HG02798 (cell line): ENCODE measurements around the gene PLEKHB2.
A peak's percentile ranks its signal among the peaks of the same experiment; 100 is the strongest.
"Not testable (repeated sequence)": the region's sequence is repeated elsewhere in the genome, so short reads cannot be mapped to it uniquely, and the experiment has no call there.

ENCODE experiments used
- ATAC-seq: cut with Tn5 transposase; IDR thresholded peaks from one replicate; pipeline ENCODE4 v1.9.1; 2021; ENCODE audit warnings: mild to moderate bottlenecking; ENCODE audit not compliant: unreplicated experiment, poor library complexity

The PLEKHB2 gene, protein sequence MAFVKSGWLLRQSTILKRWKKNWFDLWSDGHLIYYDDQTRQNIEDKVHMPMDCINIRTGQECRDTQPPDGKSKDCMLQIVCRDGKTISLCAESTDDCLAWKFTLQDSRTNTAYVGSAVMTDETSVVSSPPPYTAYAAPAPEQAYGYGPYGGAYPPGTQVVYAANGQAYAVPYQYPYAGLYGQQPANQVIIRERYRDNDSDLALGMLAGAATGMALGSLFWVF

DNA sequence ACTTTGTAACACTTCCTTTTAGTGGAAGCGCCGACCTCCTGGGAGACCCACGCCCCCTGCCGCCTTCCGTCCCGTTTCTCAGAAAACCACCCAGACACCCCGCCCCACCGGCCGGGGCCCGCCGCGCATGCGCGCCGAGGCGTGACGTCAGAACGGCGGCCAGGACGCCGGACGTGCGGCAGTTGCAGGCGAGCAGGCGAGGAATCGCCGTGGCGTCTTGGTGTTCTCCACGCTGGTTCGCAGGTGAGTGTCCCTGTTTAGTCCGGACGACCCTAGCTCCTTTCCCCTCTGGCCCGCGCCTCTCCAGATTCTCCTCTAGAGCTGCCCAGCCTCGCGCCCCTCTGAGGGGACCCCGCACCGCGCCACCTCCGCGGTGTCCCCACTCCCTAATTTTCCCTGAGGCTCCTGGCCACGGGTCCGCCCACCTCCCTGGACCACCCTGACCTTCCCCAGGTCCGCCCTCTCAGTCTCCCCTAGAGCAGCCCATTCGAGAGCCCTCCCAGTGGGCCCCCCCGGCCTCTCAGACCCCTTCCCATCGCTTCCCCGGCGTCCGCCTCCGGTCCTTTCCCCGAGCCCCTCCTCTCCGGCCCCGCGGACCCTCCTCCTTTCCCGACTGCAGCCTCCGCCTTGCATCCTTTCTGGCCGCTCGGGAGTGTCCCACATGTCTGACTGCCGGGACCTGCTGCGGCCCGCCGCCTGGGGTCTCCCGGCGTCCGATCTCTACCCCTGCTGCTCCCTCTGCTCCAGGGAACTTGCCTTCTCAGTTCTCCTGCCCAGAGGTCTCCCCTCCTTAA is at the start of gene PLEKHB2:
PLEKHB2 (plus strand) TSS at position 181 of the 794 bp plus-strand sequence. CDS start 15,606 bp downstream, outside the sequence.
- peak; percentile 89 for ATAC-seq

DNA sequence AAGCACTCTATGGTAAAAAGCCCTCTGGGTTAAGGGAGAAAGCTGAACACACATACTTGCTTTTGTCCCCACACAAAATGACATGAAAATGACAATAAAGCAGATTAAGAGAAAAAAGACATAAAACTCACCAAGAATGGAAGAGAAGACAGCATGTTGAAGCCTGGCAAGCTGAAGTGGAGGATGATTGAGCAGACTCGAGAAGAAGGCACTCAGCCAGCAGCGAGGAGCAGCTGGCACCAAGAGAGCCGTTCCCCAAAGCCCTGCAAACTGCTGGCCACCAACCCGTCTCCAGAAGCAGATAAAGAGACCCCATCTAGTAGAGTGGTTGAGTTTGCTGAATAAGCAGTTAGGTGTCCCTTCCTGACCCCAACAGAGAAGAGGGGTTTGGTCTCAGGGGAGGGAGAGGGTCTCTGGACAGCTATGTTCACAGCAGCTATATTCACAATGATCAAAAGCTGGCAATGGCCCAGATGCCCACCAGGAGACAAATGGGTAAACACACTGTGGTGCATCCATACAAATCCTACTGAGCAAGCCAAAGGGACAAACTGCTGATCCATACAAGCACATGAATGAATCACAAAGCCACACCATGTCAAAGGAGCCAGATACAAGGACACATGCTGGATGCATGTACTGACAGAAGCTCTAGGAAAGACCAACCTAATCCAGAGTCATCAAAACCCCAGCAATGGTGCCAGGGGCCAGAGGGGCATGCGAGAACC is 48.8 kb upstream of the PLEKHB2 start:
- ATAC-seq, result no peak

DNA sequence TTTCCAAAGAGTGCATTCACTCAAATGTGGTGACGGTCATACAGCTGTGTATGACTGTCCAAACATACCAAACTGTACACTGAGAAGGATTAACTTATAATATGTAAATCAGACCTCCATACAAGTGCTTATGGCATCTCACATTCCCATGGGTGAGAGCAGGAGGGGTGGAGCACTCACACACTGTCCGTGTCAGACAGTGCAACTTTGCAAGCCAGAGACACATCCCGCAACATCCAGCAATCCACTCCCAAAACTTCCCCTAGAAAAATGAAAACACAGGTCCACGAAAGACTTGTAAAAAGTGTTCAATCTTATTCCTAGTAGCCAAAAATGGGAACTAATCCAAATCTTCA is 48.2 kb upstream of the PLEKHB2 start:
- ATAC-seq, result no peak

DNA sequence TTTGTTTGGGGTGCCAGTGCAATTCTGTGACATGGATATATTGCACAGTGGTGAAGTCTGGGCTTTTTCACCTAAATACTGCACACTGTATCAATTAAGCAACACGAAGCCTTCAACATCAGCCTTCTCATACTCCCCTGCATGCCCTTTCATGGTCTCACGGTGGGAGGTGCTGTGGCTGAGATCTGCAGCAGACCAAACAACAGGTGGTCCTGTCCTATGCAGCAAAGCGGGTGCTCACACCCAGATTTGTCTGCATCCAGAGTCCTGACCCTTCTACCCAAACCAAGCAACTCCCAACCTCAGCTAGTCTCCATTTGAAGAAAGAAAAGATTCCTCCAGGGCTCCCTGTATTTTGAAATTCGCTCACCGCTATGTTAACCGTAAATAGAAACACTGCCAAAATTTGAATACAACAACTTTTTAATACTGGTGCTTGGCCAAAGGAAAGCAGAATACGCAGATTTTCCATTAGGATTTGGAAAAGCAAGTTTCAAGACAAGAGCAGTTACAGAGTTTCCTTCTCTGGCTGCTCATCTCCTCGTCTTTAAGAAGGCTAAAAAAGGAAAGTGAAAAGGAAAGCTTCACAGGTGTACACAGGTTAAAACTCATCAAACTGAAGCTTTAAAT is 46.8 kb upstream of the PLEKHB2 start:
- no peak for ATAC-seq

DNA sequence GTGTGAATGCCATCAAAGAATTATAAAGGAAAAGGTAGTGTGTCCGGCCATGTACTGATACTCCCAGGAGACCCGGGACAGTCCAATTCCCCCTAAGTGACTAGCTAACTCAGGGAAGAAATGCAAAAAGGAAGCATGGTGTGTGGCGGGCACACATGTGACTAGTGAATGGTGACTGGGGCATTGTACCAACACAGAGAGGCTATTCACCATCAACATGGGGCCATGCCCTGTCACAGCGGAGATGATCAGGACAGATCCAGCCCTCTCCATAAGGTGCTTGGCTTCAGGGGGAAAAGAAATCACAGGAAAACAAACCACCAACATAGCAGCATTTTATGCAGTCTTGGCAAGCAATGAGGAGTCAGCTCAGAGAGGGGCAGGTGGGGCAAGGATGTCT is 46.2 kb upstream of the PLEKHB2 start:
- ATAC-seq, result no peak

DNA sequence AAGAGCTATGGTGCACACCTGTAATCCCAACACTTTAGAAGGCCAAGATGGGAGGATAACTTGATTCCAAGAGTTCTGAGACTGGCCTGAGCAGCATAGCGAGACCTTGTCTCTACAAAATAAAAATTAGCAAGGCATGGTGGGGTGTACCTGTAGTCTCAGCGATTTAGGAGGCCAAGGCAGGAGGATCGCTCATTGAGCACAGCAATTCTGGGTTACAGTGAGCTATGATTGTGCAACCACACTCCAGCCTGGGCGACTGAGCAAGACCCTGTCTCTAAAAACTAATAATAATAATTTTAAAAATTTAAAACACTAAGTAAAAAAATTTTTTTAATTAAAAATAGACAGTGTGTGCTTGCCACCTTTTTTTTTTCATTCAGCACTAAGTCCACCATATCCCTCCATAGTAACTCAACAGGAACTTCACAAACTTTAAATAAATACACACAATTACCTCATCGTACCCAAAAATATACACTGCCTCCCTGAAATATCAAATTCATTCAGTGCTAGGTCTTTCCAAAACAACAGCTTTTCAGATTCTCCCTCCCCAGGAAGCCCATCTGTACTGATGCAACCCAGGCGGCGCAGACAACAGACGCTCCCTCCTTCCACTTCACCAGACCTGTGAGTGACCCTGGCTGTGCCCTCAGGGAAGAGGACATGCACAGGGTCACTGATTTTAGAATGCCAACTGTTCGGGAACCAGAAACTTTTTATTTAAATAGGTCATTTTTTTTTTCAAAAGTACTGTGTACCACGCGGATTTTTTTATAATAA is 41.4 kb upstream of the PLEKHB2 start:
- no peak for ATAC-seq

DNA sequence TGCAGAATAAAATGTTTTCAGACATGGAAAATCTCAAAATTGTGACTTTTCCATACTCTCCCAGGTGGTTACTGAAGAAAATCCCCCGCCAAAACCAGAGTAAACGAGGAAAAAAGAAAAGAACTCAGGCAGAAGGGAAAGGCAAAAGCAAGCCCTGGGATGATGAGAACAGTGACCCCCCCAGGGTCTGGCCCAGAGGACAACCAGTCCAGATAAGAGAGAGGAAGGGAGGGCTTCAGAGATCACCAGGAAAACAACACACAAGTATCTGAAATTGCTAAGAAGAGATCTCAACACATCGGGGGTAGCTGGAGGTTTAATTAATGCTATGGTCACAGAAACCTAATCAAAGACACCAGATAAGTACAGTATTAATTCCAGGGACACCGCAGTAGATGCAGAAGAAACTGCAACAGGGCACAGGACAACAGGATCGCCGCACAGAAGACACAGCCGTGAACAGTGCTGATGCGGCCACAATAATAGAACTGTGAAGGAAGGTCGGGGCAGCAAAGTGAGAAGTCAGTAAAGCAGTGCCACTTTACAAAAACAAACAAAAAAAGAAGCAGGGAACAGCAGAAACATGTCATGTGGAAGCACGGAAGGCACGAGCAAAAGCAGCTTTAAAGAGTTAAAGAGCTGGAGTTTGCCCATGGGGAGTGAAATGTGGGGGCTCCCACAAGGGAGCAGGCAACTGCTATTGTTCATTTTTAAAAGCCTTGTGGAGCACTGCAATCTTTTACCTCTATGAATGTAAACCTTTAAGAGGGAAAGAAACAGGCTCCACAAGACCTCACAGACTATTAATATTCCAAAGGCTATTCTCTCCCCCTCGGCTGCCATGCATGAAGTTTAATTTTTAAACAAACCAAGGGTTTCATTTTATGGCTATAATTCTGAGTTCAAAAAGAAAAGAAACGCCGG is 40.3 kb upstream of the PLEKHB2 start:
- no peak for ATAC-seq

DNA sequence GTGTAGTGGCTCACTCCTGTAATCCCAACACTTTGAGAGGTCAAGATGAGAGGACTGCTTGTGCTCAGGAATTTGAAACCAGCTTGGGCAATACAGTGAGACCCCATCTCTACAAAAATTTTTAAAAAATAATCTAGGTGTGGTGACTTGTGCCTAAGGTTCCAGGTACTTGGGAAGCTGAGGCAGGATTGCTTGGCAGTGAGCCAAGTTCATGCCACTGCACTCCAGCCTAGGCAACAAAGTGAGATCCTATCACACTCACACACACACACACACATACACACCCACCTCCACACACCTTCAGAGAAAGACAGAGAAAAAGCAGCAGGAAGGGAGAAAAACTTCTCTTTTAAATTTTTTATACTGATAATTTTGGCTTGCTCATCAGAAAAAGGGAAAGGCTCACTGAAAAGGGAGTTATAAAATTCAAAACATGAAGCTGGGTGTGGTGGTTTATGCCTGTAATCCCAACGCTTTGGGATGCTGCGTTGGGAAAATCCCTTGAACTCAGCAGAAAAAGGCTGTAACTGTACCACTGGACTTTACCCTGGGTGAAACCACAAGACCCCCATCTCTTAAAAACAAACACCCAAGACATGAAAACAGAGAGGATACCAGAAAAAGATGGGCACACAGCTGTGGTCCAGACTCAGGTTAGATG is 37.5 kb upstream of the PLEKHB2 start:
- ATAC-seq, result no peak

DNA sequence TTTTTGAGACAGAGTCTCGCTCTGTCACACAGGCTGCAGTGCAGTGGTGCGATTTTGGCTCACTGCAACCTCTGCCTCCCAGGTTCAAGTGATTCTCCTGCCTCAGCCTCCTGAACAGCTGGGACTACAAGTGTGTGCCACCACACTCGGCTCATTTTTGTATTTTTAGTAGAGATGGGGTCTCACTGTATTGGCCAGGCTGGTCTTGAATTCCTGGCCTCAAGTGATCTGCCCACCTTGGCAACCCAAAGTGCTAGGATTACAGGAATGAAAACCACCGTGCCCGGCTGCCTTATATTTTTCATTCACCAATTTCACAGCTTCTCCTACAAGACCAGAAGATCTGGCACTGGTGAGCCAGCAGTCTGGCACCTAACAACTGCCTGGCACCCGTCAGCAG is 37.0 kb upstream of the PLEKHB2 start:
- not testable (repeated sequence) for ATAC-seq

DNA sequence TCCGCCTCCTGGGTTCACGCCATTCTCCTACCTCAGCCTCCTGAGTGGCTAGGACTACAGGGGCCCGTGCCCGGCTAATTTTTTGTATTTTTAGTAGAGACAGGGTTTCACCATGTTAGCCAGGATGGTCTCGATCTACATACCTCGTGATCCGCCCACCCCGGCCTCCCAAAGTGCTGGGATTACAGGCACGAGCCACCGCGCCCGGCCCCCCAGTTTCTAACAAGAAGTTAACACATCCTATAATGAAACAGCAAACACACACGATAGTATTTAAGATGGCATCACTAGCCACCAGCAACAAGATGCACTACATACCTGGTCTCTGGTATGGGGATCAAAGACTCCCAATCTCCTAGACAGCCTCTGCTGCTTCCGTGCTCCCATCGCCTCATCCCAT is 29.6 kb upstream of the PLEKHB2 start:
- not testable (repeated sequence) for ATAC-seq

DNA sequence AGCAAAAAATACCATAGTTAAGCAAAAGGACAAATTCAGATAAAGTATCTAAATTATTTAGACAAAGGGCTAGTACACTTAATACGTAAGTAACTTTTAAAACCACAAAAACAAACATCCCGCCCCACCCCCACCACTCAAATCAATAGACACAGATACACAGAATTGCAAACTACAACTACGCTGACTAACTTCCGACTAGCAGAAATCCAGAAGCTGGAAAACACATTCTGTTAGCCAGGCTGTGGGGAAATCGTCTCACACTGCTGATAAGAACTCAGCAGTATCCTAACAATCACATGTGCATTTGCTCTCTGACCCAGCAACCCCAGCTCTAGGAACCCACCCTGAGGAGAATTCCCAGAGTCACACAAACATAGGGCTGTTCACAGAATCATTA is 28.4 kb upstream of the PLEKHB2 start:
- no peak for ATAC-seq

DNA sequence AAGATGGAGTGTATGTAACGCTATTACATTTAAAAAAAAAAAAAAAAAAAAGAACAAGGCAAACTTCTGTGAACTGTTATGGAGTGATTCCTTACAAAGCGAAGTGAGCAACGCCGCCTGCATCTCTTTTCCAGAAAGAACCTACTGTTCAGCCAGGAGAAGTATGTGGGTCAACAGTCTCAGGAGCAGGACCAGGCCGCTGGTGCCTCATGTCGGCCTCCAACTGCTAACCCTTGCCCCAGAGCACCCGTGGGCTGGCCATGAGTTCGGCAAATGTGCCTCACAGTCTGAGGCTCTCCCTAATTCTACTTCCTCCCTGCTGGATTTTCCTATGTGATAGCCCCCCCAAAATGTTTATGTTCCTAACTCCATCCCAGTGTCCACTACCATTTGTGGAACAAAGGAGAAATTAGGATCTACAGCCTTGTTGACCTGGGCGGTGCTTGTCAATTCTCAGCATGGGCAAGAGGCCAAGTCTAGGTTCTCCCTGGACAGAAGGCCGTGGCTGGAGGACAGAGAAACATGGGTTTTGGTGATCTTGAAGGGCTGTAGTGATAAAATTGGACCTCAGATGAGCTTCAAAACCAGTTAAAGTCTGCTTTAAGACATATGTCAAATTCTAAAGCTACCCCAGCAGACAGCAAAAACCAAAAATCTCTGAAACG is 27.8 kb upstream of the PLEKHB2 start:
- no peak for ATAC-seq

DNA sequence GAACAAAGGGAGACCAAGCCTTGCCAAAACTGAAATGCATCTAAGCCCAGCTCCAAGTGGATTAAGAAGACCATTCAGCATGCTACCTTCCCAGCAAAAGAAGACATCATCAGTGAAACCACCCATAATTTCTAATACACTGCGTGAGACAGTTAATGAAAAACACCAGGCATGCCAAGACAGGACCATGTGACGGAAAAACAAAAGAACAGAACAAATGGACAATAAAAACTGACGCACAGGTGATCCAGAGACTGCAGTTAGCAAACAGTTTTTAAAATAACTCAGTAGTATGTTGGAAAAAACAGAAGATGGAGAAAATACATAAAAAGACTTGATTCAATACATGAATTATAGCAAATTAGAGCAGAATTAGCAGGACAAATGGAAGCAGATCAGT is 27.2 kb upstream of the PLEKHB2 start:
- ATAC-seq, result no peak

DNA sequence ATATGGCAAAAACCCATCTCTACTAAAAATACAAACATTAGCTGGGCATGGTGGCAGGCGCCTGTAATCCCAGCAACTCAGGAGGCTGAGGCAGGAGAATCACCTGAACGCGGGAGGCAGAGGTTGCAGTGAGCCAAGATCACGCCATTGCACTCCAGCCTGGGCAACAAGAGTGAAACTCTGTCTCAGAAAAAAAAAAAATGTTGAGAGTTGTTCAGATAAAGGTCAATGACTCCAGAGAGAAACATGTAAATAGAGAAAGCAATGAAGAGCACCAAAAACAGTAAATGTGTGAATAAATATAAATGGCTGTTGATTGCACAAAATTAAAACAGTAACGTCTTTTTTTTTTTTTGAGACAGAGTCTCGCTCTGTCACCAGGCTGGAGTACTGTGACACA is 25.2 kb upstream of the PLEKHB2 start:
- not testable (repeated sequence) for ATAC-seq

DNA sequence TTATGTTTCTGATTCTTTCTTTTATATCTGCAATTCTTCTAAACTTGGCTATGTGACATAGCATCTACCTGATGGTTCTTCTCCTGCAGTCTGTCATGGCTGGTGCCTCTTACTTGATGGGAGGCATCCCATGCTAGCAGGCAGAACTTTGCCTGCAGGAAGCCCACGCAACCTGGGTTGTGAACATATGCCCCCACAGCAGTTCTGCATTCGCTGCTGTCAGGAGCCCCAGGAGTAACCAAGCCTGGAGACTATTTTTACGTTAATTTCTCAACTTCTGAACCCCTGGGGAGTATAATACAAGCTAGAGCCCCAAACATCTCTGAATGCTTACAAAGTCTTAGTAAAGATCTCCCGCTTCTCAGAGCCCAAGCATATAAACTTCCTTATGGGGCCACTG is 23.9 kb upstream of the PLEKHB2 start:
- no peak for ATAC-seq

DNA sequence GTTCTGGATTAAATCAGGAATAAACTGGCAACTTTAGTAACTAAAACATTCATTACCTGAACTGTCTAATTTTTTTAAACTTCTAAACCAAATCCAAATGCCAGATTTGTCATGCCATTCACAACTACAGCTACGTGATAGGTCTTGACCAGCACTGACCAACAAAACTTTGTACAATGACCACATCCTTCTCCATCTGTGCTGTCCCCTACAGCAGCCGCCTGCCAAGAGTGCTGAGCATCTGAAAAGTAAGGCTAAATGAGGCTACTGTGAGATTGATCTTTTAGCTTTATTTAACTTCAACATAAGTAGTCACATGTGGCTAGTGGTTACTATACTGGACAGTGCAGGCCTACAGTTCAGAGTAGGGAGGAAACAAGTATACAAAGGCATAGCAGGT is 19.5 kb upstream of the PLEKHB2 start:
- ATAC-seq, result no peak

DNA sequence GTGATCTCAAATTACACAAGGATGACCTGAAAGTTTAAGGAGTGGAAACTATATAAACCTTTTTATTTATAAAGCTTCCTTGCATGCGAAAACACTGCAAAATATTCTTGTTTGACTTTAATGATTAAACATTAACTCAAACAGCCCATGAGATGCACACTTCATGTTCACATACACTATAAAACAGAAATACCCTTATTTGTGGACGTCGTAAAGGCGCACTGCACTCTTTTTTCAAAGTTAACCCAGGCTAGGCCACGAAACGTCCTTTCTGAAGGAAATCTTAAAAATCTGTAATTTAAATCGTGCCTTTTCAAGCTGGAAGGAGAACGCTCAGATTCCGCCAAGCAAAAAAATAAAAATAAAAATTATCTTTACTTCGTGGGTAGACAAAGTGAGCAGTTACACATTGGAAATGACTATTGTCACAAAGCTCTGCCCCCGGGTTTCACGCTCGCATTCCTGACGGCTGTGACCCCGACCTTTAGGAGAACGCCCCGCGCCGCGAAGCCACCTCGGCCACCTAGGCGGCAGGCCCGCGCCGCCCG is 12.6 kb upstream of the PLEKHB2 start:
- ATAC-seq, result no peak
